NCI-H1417 treated with DMSO at 0.1 percent for 48 hours (cell line): Measurements from ENCODE around the gene RHOJ.
"Not testable (repeated sequence)": the region's sequence is repeated elsewhere in the genome, so short reads cannot be mapped to it uniquely, and the experiment has no call there.

ENCODE experiments used
- DNase-seq: peaks from one replicate; lab custom pipeline; 2025; lab: John Stamatoyannopoulos, UW

RHOJ gene

GRCh38 chr14:63299351-63300110 is 95.3 kb downstream of the RHOJ start:
- no peak for DNase-seq

DNA sequence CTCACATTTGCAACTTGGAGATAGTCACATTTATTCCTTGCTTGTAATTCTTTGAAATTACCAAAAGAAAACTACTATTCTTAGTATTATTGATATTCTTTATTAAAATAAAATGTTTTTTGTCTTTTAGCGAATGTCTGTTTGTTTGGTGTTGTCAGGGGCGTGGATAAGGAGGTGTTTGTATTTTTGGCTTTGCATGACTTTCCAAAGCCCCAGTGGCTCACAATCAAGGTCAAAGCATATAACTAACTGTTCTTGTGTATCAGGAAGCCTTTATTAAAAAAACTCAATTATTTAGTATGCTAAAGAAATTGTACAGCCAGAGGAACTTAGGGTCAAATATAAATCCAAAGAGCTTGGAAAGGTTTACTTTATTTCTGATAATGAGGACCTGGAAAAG is 96.6 kb downstream of the RHOJ start:
- DNase-seq, result no peak

- DNase-seq, result no peak
Observed at GRCh38 chr14:63301891-63302534, 97.8 kb downstream of the RHOJ start.

- DNase-seq, result not testable (repeated sequence)
Observed at GRCh38 chr14:63304429-63304828, 100.2 kb downstream of the RHOJ start.

DNA sequence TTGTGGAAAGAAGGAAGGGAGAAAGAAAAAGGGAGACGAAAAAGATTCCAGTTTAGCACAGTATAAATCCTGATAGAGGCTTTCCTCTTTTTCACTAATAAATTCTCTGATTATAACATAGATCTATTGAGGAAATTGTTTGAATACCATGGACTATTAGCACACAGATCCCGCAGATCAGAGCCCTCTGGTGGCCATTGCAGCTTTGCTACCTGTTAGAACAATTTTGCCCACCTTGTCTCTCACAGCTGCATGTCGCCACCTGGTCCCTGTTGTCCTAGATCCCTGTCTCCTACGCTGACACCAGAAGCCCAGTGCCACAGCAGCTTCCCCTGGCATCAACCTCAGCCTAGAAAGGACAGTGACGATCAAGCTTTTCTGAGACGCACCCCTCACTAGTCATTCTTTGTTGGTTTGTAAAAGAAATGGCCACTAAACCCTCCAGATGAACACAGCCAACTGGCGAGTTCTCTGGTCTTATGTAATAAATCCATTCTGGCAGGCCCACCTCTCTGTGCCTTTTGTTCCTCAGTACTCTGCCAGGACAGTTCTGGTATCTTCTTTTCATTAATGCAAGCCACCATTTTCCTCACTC is 104.6 kb downstream of the RHOJ start:
- no peak for DNase-seq

- DNase-seq, result no peak
Observed at GRCh38 chr14:63318835-63319234, 114.6 kb downstream of the RHOJ start, which contains the start of gene GPHB5. Gene GPHB5 (minus strand): TSS chr14:63318935. CDS start chr14:63317849, 1,086 bp downstream.

- no peak for DNase-seq
Observed at GRCh38 chr14:63322472-63322871, 118.2 kb downstream of the RHOJ start.

DNA sequence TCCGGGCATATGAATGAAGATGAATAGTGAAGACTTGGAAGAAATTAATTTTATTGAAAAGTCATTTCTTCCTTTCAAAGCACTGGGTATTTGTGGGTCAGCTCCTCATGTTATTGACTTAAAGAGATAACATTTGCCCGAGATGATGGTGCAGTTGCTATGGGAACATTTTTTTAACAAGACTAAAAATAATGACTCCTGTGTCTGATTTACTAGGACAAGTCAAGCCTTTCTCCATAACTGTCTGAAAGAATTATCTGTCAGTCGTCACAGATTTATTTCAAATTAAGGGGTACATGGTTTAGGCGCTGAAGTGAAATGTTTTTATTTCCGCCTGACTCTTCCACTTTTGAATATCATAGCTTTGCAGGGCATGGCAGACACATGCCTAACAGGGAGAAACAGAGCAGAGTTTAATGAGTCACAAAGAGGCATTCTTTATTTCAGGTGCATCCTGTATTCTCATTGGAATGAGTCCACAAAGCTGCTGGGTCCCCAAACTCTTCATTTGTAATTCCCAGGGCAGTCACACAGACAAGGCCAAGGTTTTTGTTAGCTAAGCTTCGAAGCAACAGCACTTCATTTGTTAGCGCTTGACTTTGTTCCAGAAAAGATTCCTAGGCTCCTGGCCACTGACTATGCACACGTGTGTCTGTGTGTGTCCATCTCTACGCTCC is 118.8 kb downstream of the RHOJ start:
- no peak for DNase-seq

DNA sequence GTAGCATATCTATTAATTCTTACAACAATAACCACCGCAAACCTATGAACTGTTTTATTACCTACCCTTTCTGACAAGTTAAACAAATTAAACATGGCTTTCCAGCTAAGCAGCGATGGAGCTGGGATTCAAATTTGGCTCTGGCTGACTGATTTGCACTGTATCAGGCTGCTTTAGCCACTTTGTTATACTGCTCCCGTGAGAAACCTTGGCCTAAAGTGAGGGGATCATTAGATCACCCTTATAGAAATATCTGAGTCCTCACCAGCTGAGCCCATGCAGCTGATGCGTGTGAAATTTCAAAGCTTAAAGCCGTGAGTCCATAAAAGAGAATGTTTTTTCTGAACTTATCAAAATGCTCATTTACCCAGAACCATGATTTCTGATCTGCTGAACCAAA is 122.6 kb downstream of the RHOJ start:
- no peak for DNase-seq

DNA sequence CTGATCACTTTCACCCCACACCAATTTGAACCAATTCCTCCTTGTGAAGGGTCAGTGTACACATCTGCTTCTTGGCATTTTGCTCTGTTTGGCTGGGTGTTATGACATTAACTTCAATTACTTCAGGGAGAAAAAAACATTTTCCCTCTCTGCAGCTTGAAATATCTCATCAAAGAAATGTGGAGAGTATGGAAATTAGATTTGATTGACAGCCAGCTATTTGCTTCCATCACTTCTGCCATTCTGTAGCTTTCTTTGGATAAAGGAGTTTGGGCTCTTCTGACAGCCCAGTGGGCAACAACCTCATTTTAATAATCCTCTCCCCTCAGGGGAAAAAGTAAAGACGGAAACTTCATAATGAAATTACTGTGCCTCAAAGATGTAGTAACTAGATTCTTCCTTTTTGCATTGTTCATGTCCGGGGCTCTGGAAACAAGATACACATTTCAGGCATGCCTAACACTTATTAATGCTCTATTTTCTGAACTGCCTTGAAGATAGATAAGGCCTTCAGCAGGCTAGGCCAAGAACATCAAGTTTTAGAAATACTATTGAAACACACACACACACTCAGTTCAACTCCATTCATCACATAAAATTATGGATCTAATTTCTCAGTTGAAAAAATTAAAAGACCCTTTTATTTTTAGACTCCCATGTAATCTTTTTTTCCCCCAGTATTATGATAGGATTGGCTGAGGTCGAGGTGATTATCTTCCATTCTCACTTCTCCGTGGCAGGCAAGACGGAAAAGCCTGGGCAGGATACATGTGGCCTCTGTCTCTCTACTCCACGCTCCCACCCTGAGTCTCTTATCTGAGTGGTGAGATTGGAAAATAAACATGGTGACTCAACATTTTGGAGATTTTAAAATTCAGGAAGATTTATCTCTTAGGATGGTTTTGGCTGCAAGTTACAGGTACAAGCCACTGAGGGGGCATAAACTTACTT is 124.8 kb downstream of the RHOJ start:
- DNase-seq, result no peak

DNA sequence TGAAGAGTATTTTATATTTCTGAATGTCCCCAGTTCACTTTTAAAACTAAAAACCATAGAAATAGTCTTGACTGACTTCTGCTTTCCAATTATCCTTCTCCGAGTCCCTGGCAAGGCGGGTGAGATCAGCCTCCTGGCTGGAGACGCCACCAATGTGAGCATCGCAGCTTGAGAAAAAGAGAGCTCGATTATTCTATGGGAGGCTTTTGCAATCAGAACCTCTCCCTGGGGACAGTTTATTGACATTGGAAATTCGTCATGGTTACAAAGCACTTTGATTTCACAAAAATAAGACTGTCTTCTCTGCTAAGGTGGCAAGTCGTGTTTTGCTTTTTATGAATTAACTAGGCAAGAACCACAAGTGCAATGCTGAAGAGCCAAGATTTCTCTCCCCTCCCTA is 138.1 kb downstream of the RHOJ start:
- DNase-seq, result no peak
